Measurements from ENCODE around the gene ROR1.

ROR1 gene

DNA sequence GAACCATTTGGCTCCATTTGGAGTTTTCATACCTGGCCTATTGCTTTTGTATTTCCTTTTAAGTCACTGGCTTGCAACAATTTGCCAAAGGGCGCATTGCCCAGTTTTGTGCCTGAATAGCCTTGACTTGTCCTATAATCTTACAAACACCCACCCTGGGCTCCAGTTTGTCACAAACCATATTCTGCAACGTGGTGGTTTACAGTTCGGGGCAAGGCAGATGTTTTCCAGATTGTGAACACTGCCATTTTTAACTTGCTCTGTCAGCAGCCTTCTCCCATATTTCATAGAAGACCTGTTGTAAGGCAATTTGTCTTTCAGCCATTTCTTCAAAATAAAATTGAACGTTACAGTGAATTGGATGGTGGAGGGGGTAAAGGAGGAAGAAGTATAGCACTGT lies 376.4 kb downstream of the ROR1 start:
- Mint-ChIP-seq H3K27me3 (peaks cover 8% of the 10 kb centered on the region), H3K4me3 (no peak overlapping the region), H3K4me1 (peaks cover 3% of the 10 kb centered on the region), H3K36me3 (ENCODE audit: low read depth) (no peaks in the 10 kb centered on the region), H3K9me3 (no peaks in the 10 kb centered on the region), H3K27ac (no peak overlapping the region)
- no peak for DNase-seq
- ATAC-seq = no peak

DNA sequence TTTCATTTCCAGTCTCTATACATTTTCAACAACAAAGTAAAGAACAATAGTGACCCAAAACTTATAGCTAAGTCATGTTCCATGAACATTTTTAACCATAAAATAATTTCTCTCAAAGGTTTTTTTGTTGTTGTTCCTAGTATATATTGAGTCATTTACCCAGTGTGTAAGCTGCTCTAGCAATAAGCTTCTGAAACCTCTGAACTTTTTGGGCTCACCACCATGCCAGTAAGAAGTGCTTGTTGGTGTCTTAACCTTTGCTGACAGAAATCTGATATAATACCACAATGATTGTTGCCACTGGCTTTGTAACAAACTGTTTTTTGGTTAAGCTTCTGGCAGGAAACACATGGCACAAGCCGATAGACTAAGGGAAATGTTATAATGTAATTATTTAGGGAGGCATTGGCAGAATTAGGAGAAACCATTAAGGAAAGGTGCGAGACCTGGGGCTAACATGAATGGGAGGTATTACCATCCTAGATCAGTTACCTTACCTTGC lies 377.0 kb downstream of the ROR1 start:
- H3K36me3 Mint-ChIP-seq (ENCODE audit: low read depth) = no peaks in the 10 kb centered on the region
- DNase-seq (no peak), ATAC-seq (no peak)
- no peak overlapping the region for H3K27ac Mint-ChIP-seq
- H3K4me3 Mint-ChIP-seq = no peak overlapping the region
- peaks cover 3% of the 10 kb centered on the region for H3K4me1 Mint-ChIP-seq
- H3K27me3 Mint-ChIP-seq = peaks cover 8% of the 10 kb centered on the region
- H3K9me3 Mint-ChIP-seq = no peaks in the 10 kb centered on the region

DNA sequence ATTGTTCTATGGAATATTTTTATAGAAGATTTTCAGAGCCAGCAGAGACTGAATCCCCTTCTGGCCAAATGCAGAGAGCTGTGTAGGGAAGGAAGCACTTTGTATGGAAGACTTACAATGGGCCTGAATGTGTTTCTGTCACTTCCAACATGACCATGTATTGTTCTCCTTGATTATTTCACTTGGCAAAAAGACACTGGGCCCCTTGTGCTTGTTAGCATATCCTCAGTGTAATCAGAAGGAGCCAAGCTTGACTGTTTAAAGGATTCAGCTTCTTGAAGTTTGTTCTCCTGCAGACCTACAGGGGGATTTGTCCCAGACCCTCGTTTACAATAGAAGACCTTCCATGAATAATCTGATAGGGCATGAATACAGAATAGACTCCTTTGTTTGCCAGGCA lies 381.5 kb downstream of the ROR1 start:
- no peaks in the 10 kb centered on the region for H3K9me3 Mint-ChIP-seq
- no peak overlapping the region for H3K4me3 Mint-ChIP-seq
- H3K36me3 Mint-ChIP-seq (ENCODE audit: low read depth) = no peaks in the 10 kb centered on the region
- H3K4me1 Mint-ChIP-seq = peaks cover 3% of the 10 kb centered on the region
- peaks cover 4% of the 10 kb centered on the region for H3K27me3 Mint-ChIP-seq
- DNase-seq (no peak), ATAC-seq (no peak)
- H3K27ac Mint-ChIP-seq = no peak overlapping the region

DNA sequence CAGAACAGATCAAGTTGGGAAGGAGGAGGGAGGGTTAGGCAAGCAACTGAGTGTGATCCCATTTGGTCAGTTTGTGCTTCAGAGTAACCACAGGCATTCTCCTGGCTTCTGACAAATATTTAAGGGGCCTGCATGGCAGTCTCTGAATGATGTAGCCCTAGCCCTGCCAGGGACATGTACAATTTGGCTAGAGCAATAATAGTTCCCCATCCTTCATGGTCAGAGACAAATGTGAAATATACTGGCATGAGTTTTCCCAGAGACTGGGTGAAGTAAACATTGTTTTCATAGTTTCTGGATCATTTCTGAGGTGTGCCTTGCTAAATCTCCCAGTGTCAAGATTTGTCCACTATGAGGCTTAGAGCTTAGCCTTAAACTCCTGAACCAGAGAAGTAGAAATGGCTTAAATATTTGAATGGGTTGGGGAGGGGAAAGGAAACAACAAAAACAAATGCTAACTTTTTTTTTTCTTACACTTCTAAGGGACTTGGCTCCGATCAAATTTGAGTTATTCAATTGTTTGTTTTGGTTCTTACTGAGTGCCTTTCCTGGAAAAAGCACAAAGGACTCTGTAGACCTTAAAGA lies 387.6 kb downstream of the ROR1 start:
- no peaks in the 10 kb centered on the region for H3K9me3 Mint-ChIP-seq
- DNase-seq = no peak
- no peaks in the 10 kb centered on the region for H3K36me3 Mint-ChIP-seq (ENCODE audit: low read depth)
- ATAC-seq = no peak
- peaks cover 9% of the 10 kb centered on the region for H3K27me3 Mint-ChIP-seq
- no peak overlapping the region for H3K27ac Mint-ChIP-seq
- H3K4me3 Mint-ChIP-seq = no peak overlapping the region
- H3K4me1 Mint-ChIP-seq = no peaks in the 10 kb centered on the region

DNA sequence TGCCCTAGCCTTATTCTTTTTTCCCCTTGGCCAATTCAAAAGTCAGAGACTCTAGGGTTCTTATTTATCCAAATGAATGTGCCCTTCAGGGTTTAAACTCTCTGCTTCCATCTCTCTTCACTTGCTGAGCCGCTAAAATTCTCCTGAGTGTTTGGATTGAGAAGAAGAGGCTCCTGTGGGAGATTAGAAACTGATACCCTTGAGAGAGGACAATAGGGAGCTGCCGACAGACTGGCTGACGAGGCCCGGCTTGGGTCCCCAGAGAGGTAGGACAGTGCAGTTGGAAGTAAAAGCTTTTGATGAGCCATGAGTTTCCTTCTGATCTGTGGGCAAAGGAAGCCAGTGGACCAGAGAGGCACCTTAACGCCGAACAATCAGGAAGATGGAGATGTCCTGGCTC lies 388.3 kb downstream of the ROR1 start:
- Mint-ChIP-seq H3K27me3 (peaks cover 9% of the 10 kb centered on the region), H3K36me3 (ENCODE audit: low read depth) (no peaks in the 10 kb centered on the region), H3K4me1 (no peaks in the 10 kb centered on the region), H3K9me3 (no peaks in the 10 kb centered on the region), H3K4me3 (no peak overlapping the region), H3K27ac (no peak overlapping the region)
- DNase-seq (no peak), ATAC-seq (no peak)

DNA sequence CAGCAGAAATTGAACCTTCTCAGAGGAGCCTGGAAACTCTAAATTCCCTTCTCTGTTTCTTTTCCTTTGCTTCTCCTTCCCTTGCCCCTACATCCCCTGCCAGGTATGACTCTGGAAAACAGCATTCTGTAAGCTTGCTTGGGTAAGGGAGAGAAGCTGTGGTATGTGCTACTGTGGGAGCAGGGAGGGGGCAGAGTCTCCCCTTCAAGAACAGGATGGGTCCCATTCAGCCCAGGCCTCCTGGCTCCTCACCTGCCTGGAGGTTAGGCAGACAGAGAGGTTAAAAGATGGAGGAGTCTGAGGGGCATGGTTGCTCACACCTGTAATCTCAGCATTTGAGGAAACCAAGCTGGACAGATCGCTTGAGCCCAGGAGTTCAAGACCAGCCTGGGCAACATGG lies 389.0 kb downstream of the ROR1 start:
- Mint-ChIP-seq H3K27ac (no peak overlapping the region), H3K9me3 (no peaks in the 10 kb centered on the region), H3K4me3 (no peak overlapping the region), H3K27me3 (peaks cover 9% of the 10 kb centered on the region), H3K4me1 (no peaks in the 10 kb centered on the region), H3K36me3 (ENCODE audit: low read depth) (no peaks in the 10 kb centered on the region)
- DNase-seq (no peak), ATAC-seq (no peak)

DNA sequence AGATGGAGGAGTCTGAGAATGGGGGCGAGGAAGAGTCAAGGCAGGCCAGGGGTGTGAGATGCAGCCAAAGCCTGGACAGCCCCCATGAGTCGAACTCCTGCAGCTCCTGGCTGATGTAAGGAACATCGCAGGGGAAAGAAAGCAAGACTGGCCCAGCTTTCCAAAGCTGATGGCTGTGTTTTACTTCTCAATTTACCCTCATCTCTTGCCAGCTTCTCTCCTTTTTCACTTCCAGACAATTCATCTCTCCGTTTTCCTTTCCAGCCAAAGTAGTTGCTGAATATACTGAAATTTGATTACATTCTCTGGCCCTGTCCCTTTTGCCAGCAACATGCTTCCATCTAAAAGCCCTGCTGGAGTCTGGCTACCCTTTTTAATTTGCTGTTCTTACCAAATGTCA lies 389.6 kb downstream of the ROR1 start:
- no peaks in the 10 kb centered on the region for H3K9me3 Mint-ChIP-seq

DNA sequence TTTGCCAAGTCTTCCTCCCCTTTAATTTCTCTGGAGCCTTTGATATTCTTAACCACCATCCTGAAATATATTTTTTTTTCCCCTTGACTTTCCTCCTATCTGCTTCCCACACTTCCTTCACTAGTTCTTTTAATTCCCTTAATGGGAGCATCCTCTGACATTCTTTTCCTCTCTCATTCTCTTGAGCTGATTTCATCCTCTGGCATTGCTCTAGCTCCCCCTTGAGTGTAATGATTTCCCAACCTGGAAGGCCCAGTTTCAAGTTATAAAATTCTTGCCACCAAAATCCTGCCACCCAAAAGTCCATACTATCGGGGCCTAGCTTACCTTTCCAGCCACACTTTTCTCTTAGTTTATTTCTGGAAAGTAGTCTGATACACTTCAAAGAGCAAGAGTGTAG lies 390.2 kb downstream of the ROR1 start:
- H3K9me3 Mint-ChIP-seq = no peaks in the 10 kb centered on the region
- ATAC-seq (no peak), DNase-seq (no peak)
- H3K27me3 Mint-ChIP-seq = peaks cover 11% of the 10 kb centered on the region
- no peak overlapping the region for H3K4me3 Mint-ChIP-seq
- H3K36me3 Mint-ChIP-seq (ENCODE audit: low read depth) = no peaks in the 10 kb centered on the region
- H3K27ac Mint-ChIP-seq = no peak overlapping the region
- H3K4me1 Mint-ChIP-seq = no peaks in the 10 kb centered on the region

More for the DNA sequence above, 389.6 kb downstream of the ROR1 start:
- peaks cover 11% of the 10 kb centered on the region for H3K27me3 Mint-ChIP-seq
- no peak overlapping the region for H3K4me3 Mint-ChIP-seq
- H3K36me3 Mint-ChIP-seq (ENCODE audit: low read depth) = no peaks in the 10 kb centered on the region
- no peaks in the 10 kb centered on the region for H3K4me1 Mint-ChIP-seq
- ATAC-seq (no peak), DNase-seq (no peak)
- no peak overlapping the region for H3K27ac Mint-ChIP-seq

DNA sequence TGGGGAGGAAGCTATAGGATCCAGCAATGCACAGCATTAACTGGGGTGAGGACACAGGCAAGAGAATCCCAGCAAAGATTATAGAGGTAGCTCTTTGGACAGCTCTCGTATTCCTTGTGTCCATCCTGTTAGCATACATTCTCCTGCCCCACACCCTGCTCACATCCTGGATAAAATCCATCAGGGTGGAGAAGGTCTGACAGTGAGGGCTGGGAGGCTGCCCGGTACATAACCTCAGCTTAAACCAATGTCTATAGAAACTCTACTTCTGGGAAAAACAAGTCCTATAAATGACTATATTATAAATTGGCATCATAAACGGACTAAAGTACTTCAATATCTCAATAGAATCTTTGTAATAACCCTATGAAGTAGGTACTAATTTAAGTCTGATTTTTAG lies 392.8 kb downstream of the ROR1 start:
- no peak for ATAC-seq
- peaks cover 2% of the 10 kb centered on the region for H3K36me3 Mint-ChIP-seq (ENCODE audit: low read depth)

DNA sequence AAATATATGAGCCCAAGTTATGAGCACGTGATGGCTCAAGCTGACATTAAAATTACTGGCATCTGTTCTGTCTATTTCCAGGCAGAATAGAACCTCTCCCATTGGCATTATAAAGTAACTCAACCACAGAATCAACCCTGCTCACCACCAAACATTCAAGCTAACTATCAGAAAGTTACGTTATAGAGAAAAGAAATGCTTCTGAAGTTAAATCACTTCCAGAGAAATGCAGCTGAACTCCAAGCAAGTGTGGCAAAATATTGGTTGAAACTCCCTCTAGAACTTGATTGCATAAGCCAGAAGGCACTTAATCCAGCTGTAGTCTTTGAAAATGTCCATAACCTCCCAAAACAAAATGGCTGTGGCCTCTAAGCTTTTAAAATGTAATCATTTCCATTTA lies 393.4 kb downstream of the ROR1 start:
- DNase-seq = no peak
- peaks cover 2% of the 10 kb centered on the region for H3K36me3 Mint-ChIP-seq (ENCODE audit: low read depth)
- H3K27me3 Mint-ChIP-seq = peaks cover 16% of the 10 kb centered on the region

More for the DNA sequence above, 392.8 kb downstream of the ROR1 start:
- peaks cover 10% of the 10 kb centered on the region for H3K4me1 Mint-ChIP-seq
- peaks cover 16% of the 10 kb centered on the region for H3K27me3 Mint-ChIP-seq
- no peaks in the 10 kb centered on the region for H3K9me3 Mint-ChIP-seq
- H3K27ac Mint-ChIP-seq = no peak overlapping the region
- DNase-seq = no peak
- no peak overlapping the region for H3K4me3 Mint-ChIP-seq

DNA sequence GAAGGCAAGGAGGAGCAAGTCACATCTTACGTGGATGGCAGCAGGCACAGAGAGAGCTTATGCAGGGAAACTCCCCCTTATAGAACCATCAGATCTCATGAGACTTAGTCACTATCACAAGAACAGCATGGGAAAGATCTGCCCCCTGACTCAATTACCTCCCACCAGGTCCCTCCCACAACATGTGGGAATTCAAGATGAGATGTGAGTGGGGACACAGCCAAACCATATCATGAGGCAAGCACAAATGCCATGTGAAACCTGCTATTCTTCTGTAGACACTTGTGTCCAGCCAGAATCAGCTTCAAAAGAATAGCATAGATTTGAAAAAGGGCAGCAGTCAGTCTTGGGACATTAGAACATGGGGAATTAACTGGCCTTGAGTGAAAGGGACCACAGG lies 397.4 kb downstream of the ROR1 start:
- DNase-seq (no peak), ATAC-seq (no peak)

More for the DNA sequence above, 393.4 kb downstream of the ROR1 start:
- Mint-ChIP-seq H3K27ac (no peak overlapping the region), H3K9me3 (no peaks in the 10 kb centered on the region), H3K4me1 (peaks cover 16% of the 10 kb centered on the region), H3K4me3 (no peak overlapping the region)
- no peak for ATAC-seq

DNA sequence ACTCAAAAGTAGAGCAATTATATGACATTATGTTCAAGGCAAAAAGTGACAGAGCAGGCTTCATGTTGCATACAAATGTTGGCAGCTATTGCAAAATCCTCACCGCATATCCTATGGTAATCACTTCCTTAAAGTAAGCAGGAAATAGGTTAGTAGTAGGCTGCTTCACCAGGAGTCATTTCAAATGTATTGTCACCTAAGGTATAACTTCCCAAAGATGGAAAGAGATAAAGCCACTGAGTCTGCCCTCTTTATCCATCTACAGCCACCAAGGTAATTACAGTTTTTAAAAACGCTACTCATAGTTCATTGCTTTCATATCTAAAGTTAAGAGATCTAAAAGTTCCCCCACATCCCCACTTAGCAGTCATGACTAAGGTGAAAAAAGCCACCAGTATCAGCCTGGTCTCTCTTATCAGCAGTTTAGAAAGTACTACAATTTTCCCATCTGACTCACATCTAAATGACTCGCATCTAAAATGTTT lies 398.0 kb downstream of the ROR1 start:
- Mint-ChIP-seq H3K27ac (peak overlapping the region; percentile 55), H3K36me3 (ENCODE audit: low read depth) (peaks cover 2% of the 10 kb centered on the region), H3K4me1 (peaks cover 28% of the 10 kb centered on the region), H3K4me3 (peak overlapping the region; percentile 13), H3K27me3 (peaks cover 23% of the 10 kb centered on the region), H3K9me3 (no peaks in the 10 kb centered on the region)
- peak; percentile 91 for ATAC-seq
- no peak for DNase-seq

More for the DNA sequence above, 397.4 kb downstream of the ROR1 start:
- Mint-ChIP-seq H3K9me3 (no peaks in the 10 kb centered on the region), H3K36me3 (ENCODE audit: low read depth) (peaks cover 2% of the 10 kb centered on the region), H3K4me1 (peaks cover 24% of the 10 kb centered on the region), H3K27ac (no peak overlapping the region), H3K4me3 (no peak overlapping the region), H3K27me3 (peaks cover 24% of the 10 kb centered on the region)

DNA sequence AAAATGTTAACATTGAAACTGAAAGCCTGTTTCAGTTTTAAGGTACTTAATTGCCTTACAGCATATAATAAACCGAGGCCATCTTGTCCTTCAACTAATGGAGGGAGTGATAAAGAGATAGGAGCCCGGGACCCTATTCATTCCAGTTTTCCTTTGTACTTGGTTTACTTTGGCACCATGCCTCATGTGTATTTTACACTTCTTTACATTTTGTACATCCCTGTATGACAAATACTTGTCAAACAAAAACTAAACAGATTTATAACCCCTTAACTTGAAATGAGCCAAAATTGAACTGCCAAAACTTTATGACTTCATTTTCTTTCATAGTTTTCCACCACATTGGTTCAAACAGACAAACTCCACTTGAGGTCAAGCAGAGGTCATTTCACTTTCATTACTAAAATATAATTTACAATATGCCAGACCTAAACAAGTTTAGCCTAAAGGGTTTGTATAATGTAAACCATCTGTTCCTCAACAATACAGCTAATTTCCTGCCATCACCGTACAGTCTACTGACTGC lies 398.7 kb downstream of the ROR1 start:
- Mint-ChIP-seq H3K36me3 (ENCODE audit: low read depth) (peaks cover 2% of the 10 kb centered on the region), H3K9me3 (no peaks in the 10 kb centered on the region), H3K27ac (no peak overlapping the region), H3K4me3 (no peak overlapping the region), H3K27me3 (peaks cover 23% of the 10 kb centered on the region), H3K4me1 (peaks cover 28% of the 10 kb centered on the region)
- no peak for ATAC-seq
- DNase-seq = no peak

DNA sequence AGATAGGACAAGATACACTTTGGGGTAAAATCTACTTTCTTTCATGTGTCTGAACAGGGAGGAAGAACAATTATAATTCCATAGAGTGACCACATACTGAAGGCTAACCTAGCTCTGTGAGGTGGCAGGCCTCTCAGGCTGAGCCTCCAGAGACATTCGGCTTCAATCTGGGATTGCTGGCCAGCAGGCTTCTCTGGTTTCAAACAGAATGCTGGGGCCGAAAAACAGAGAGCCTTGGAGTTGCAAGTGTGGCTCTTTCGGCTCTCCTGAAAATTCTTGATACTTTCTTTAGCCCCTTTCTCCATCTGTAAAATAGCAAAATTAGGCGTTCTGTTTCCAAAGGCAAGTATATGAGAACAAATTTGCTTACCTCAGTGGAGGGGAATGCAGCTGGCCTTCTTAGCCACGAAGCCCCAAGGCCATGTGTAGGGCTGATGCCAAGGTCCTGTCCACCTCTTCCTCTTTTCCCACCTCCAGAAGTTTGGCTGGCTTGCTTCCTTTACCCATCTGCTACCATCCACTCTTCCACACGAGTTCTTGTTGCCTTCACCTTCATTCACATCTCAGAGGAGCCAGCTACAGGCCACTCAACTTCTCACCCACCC lies 399.6 kb downstream of the ROR1 start:
- Mint-ChIP-seq H3K9me3 (no peaks in the 10 kb centered on the region), H3K4me3 (no peak overlapping the region), H3K4me1 (peaks cover 28% of the 10 kb centered on the region), H3K27ac (no peak overlapping the region), H3K36me3 (ENCODE audit: low read depth) (peaks cover 2% of the 10 kb centered on the region), H3K27me3 (peaks cover 20% of the 10 kb centered on the region)
- DNase-seq (no peak), ATAC-seq (no peak)

DNA sequence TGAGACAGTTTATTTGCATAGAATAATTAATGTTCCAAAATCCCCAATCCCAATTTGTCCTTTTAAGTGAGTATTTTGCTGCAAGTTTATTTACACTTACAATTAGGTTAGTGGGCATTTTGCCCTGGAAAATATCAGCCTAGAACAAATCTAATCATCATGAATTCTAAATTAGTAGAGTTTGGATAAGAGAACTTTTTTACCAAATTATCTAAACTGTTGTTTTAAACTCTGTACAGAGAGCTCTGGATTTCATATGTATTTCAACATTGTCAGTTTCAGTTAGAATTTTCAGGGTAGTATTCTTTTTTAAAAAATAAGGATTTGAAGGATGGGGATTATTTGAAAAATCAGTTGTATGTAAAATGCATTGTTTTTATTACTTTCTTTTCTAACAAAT lies 401.8 kb downstream of the ROR1 start:
- DNase-seq (no peak), ATAC-seq (no peak)
- peaks cover 16% of the 10 kb centered on the region for H3K27me3 Mint-ChIP-seq
- H3K4me1 Mint-ChIP-seq = peaks cover 27% of the 10 kb centered on the region
- H3K4me3 Mint-ChIP-seq = no peak overlapping the region
- peaks cover 2% of the 10 kb centered on the region for H3K36me3 Mint-ChIP-seq (ENCODE audit: low read depth)
- H3K9me3 Mint-ChIP-seq = no peaks in the 10 kb centered on the region
- no peak overlapping the region for H3K27ac Mint-ChIP-seq
